ENCODE measurements around the gene CCDC88B. TPM values are rescaled to one million over a fixed set of nuclear protein-coding genes. Genes with fewer than 3 reads are reported as not detected.

CCDC88B gene
- total and polyA plus RNA-seq, 9 of the 15 experiments (the other 6 are each of a cell fraction or from before 2014, with no cell fraction given): 0.13 to 18.1 (median 7.9) TPM

DNA sequence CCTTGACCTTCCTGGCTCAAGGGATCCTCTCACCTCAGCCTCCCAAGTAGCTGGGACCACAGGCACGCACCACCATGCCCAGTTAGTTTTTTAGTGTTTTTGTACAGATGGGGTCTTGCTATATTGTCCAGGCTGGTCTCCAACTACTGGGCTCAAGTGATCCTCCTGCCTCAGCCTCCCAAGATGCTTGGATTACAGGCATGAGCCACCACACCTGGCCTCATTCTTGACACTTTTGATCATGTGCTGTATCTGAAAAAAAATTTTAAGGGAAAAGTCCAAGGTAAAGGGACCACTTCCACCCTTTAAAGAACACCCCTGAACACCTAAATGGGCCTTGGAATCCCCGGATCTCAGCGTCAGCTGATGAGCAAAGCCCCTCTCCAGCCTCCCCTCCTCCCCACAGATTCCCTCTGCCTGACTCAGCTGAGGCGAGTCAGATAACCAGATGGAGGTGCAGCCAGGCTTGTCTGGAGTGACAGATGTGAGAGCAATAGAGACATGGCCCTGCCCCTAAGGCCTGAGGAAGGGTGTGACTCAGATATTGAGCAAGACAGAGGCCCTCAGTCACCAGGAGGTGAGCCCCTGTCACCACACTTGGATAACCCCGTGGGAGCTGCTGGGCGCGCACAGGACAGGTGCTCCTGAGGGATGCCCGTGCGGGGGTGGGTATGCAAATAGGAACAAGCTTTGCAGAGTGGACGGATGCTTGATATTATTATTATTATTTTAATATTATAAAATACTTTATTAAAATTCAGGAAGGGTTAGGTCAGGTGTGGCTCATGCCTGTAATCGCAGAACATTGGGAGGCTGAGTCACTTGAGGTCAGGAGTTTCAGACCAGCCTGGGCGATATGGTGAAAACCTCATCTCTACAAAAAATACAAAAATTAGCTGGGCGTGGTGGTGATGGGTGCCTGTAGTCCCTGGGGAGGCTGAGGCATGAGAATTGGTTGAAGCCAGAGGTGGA is 5.0 kb upstream of the CCDC88B start (continued):
- TF ChIP-seq TSHZ1 (CRISPR knock-in tag; IDR thresholded peaks at IDR 0.05): no peak
- TF ChIP-seq ZSCAN29 (IDR thresholded peaks at IDR 0.05): 0 out of 2 replicates have a peak, but pooled peaks have one; percentile 10
- TF ChIP-seq NFATC3 (IDR thresholded peaks at IDR 0.05): peak; percentile 51; the same call in 1 of the 2 replicates
- TF ChIP-seq ZKSCAN1 (IDR thresholded peaks at IDR 0.05; ENCODE audit: low read depth, low read length): peak; percentile 78
- no peak for TF ChIP-seq FOXP1 (CRISPR knock-in tag; IDR thresholded peaks at IDR 0.05)
- TF ChIP-seq CTCF (IDR thresholded peaks at IDR 0.05 in 2 of 3, conservative IDR thresholded peaks at IDR 0.05 in 1 of 3; ENCODE audit: insufficient read depth in 2 of 3, low read depth in 1 of 3, low read length in 3 of 3): peak in 2 of 3 experiments; percentile 19 to 26; a peak in 4 of 6 replicates
- peak; percentile 98 for TF ChIP-seq TEAD4 (IDR thresholded peaks at IDR 0.05; ENCODE audit: low read length)
- no peak for TF ChIP-seq TEAD4 (CRISPR knock-in tag; IDR thresholded peaks at IDR 0.05; ENCODE audit: borderline replicate concordance)
- TF ChIP-seq HDAC1 (IDR thresholded peaks at IDR 0.05): peak in 1 of 2 experiments; percentile 85; a peak in 2 of 4 replicates
- TF ChIP-seq DPF2 (IDR thresholded peaks at IDR 0.05): peak; percentile 100
- peak; percentile 77; the same call in 1 of the 2 replicates for TF ChIP-seq SP1 (CRISPR knock-in tag; IDR thresholded peaks at IDR 0.05)
- peak; percentile 98 for TF ChIP-seq TRIM24 (IDR thresholded peaks at IDR 0.05)
- TF ChIP-seq, protein P1, sequence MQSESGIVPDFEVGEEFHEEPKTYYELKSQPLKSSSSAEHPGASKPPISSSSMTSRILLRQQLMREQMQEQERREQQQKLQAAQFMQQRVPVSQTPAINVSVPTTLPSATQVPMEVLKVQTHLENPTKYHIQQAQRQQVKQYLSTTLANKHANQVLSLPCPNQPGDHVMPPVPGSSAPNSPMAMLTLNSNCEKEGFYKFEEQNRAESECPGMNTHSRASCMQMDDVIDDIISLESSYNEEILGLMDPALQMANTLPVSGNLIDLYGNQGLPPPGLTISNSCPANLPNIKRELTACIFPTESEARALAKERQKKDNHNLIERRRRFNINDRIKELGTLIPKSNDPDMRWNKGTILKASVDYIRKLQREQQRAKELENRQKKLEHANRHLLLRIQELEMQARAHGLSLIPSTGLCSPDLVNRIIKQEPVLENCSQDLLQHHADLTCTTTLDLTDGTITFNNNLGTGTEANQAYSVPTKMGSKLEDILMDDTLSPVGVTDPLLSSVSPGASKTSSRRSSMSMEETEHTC (IDR thresholded peaks at IDR 0.05): peak; percentile 87
- TF ChIP-seq, protein P2, sequence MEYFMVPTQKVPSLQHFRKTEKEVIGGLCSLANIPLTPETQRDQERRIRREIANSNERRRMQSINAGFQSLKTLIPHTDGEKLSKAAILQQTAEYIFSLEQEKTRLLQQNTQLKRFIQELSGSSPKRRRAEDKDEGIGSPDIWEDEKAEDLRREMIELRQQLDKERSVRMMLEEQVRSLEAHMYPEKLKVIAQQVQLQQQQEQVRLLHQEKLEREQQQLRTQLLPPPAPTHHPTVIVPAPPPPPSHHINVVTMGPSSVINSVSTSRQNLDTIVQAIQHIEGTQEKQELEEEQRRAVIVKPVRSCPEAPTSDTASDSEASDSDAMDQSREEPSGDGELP (CRISPR knock-in tag; IDR thresholded peaks at IDR 0.05; ENCODE audit: borderline replicate concordance): peak; percentile 100
- TF ChIP-seq CEBPG (CRISPR knock-in tag; IDR thresholded peaks at IDR 0.05): peak; percentile 98
- peak; percentile 97 for TF ChIP-seq CEBPG (tag; conservative IDR thresholded peaks at IDR 0.05 in 1 of 2, IDR thresholded peaks at IDR 0.05 in 1 of 2)
- TF ChIP-seq ZNF274 (IDR thresholded peaks at IDR 0.05; ENCODE audit: borderline replicate concordance, low read depth, low read length): peak; percentile 75; the same call in 1 of the 2 replicates
- TF ChIP-seq ZNF121 (CRISPR knock-in tag; conservative IDR thresholded peaks at IDR 0.05): peak; percentile 100
- TF ChIP-seq ETV5 (CRISPR knock-in tag; IDR thresholded peaks at IDR 0.05; ENCODE audit: low read depth): no peak
- TF ChIP-seq NCOA1 (IDR thresholded peaks at IDR 0.05; ENCODE audit: low read depth): peak; percentile 88
- TF ChIP-seq ZFP30 (CRISPR knock-in tag; IDR thresholded peaks at IDR 0.05; ENCODE audit: borderline replicate concordance): no peak
